Hepatocyte (in vitro differentiated cells): ENCODE measurements around the gene BZW1.

ENCODE experiments used
- EZH2 ChIP-seq: fragments of 200-600 bp; sonication (generic); IDR thresholded peaks from 2 replicates; pipeline ENCODE4 v1.6.1; 2016; ENCODE audit warnings: antibody characterized with exemption, mild to moderate bottlenecking, borderline replicate concordance
- EZH2phosphoT487 ChIP-seq: fragments of 200-600 bp; sonication (generic); IDR thresholded peaks from one replicate; pipeline ENCODE4 v1.6.1; 2018; ENCODE audit warnings: antibody characterized with exemption, mild to moderate bottlenecking, low read depth, moderate library complexity; ENCODE audit not compliant: unreplicated experiment, severe bottlenecking
- TF ChIP-seq, protein P1 (sequence below): fragments of 200-600 bp; sonication (generic); IDR thresholded peaks from 2 replicates; pipeline ENCODE4 v1.5.1; 2016; ENCODE audit warnings: antibody characterized with exemption, mild to moderate bottlenecking; ENCODE audit not compliant: poor library complexity

DNA sequence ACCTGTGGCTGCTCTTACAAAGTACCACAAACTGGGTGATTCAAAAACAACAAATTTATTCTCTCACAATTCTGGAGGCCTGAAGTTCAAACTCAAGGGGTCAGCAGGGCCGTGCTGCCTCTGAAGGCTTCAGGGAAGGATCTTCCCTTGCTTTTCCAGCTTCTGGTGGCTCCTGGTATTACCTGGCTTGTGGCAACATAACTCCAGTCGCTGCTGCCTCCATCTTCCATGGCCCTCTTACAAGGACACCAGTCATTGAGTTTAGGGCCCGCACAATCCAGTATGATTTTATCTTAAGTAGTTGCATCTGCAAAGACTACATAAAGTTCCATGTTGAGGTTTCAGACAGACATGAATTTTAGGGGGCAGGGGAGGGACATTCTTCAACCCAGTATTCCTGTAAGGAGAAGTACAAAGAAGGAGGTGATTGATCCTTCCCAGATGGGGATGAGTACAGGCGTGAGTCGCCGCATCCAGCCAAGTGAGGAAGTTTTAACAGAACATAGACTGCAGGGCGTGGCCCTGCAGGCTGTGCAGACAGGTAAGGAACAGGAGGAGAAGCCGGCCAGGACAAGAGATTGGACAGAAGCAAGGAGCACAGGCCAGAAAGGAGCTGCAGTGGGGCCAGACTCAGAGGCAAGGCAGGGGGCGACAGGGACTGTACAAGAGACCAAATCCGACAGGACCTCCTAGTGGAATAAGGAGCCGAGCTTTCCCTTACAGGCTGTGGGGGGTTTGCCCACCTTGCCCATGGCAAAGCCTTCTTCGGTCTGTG lies 44.4 kb upstream of the BZW1 start:
- no peak for TF ChIP-seq EZH2
- TF ChIP-seq EZH2phosphoT487 = no peak
- TF ChIP-seq, protein P1, sequence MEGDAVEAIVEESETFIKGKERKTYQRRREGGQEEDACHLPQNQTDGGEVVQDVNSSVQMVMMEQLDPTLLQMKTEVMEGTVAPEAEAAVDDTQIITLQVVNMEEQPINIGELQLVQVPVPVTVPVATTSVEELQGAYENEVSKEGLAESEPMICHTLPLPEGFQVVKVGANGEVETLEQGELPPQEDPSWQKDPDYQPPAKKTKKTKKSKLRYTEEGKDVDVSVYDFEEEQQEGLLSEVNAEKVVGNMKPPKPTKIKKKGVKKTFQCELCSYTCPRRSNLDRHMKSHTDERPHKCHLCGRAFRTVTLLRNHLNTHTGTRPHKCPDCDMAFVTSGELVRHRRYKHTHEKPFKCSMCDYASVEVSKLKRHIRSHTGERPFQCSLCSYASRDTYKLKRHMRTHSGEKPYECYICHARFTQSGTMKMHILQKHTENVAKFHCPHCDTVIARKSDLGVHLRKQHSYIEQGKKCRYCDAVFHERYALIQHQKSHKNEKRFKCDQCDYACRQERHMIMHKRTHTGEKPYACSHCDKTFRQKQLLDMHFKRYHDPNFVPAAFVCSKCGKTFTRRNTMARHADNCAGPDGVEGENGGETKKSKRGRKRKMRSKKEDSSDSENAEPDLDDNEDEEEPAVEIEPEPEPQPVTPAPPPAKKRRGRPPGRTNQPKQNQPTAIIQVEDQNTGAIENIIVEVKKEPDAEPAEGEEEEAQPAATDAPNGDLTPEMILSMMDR = no peak
